GM20000 (cell line): ENCODE results near the gene FAM50A.

Source experiments
- DNase-seq: peaks from one replicate; pipeline ENCODE4 v3.0.0; 2012; ENCODE audit warnings: low spot score
- TF ChIP-seq, protein P1 (sequence below): IDR thresholded peaks from 2 replicates; pipeline ENCODE4 v1.5.1; 2012; ENCODE audit warnings: mild to moderate bottlenecking, control low read depth; ENCODE audit errors: extremely low read depth, missing control alignments

FAM50A gene

DNA sequence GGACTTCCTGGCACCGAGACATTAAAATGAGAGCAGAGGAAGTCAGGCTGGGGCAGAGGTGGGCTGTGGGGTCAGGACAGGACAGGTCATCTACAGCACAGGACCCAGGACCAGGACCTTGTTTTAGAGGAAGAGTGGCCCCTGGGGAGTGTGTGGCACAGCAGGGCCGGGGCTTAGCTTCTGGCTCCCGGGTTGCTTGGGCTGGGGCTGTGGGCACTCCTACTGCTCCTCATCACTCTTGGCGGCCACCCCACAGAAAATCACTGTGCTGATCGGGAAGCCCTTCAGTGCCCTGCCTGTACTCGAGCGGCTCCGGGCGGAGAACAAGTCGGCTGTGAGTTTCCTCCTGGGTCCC lies 23.6 kb upstream of the FAM50A start:
- TF ChIP-seq, protein P1, sequence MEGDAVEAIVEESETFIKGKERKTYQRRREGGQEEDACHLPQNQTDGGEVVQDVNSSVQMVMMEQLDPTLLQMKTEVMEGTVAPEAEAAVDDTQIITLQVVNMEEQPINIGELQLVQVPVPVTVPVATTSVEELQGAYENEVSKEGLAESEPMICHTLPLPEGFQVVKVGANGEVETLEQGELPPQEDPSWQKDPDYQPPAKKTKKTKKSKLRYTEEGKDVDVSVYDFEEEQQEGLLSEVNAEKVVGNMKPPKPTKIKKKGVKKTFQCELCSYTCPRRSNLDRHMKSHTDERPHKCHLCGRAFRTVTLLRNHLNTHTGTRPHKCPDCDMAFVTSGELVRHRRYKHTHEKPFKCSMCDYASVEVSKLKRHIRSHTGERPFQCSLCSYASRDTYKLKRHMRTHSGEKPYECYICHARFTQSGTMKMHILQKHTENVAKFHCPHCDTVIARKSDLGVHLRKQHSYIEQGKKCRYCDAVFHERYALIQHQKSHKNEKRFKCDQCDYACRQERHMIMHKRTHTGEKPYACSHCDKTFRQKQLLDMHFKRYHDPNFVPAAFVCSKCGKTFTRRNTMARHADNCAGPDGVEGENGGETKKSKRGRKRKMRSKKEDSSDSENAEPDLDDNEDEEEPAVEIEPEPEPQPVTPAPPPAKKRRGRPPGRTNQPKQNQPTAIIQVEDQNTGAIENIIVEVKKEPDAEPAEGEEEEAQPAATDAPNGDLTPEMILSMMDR = no peak
- no peak for DNase-seq

DNA sequence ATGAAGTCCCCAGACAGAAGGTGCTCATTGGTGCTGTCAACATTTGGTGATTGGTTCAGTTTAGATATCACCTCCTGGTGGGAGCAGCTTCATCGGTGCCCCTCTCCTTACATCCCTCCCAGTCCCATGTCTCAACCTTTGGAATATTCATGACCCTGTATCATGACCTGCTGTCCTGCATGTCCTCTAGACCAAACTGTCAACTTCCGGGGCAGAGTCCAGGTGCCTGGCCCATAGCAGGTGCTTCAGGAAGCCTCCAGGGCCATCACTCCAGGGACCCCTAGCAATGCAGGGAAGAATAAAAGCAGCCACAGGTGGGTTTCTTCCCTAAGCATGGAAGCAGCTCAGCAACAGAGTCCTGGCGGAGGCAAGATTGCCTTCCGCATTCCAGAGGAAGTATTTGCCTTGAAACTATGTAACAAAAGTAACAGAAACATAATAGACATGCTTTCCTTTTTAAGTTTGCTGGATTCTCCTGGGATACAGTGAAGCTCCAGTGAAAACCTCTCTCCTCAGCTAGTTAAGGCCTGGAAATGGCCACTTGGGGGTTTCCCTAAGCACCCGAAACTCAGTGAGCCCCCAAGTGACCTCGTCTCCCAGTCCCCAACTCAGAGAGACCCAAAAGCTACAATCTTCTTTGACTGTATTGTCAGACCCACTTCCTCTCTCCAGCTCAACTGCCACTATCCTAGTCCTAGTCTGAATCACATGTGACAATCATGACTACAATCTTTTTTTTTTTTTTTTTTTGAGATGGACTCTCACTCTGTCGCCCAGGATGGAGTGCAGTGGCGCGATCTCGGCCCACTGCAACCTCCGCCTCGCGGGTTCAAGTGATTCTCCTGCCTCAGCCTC lies 16.8 kb upstream of the FAM50A start:
- TF ChIP-seq, protein P1 = no peak
- DNase-seq = no peak

DNA sequence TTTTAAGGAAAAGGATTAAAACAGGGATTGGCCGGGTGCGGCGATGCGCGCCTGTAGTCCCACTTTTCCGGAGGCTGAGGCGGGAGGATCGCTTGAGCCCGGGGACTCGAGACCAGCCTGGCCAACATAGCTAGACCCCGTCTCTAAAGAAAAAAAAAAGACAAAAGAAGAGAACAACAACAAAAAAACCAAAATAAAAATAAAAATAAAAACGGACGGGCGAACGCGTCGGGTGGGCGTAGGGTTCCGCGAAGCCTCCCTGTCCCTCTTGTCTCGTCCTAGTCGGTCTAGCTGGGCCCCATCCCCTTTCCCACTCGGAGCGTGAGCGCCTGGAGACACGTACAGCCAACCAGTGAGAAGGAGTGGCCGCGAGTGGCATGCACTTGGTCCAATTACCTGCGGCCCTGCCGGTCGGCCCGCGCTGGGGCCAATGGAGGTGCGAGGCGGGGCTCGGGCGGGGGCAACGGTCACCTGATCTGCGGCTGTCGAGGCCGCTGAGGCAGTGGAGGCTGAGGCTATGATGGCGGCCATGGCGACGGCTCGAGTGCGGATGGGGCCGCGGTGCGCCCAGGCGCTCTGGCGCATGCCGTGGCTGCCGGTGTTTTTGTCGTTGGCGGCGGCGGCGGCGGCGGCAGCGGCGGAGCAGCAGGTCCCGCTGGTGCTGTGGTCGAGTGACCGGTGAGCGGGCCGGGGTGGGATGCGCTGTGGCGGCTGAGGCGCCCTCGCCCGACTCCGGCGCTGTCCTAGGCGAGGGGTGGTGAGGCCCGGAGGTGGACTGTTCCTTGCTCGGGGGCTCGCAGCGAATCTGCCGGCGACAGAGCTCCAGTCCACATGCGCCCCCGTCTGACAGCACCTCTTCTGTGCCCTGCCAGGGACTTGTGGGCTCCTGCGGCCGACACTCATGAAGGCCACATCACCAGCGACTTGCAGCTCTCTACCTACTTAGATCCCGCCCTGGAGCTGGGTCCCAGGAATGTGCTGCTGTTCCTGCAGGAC lies 15.5 kb upstream of the FAM50A start, which contains the start of gene ATP6AP1:
Gene ATP6AP1 (plus strand): TSS at position 502 of the 996 bp plus-strand sequence. CDS start 16 bp downstream, at position 518.
- TF ChIP-seq, protein P1 = no peak
- DNase-seq = peak; percentile 91

DNA sequence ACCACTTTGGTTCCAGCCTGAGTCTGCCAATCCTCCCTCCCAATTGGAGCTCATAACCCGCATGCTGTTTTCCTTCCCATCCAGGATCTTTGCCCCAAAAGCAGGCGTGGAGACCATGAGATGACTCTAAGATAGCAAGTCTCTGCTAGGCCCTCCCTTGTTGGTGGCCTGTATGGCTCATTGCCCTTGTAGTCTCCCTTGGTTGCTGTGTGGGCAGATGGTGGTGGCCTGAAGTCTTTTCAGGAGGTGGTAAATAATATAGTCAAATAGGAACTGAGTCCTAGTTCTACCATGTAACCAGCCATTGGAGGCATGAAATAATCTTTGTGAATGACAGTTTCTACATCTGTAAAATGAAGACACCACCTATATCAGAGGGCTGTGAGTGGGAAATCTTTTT lies 14.2 kb upstream of the FAM50A start:
- TF ChIP-seq, protein P1 = no peak
- no peak for DNase-seq

DNA sequence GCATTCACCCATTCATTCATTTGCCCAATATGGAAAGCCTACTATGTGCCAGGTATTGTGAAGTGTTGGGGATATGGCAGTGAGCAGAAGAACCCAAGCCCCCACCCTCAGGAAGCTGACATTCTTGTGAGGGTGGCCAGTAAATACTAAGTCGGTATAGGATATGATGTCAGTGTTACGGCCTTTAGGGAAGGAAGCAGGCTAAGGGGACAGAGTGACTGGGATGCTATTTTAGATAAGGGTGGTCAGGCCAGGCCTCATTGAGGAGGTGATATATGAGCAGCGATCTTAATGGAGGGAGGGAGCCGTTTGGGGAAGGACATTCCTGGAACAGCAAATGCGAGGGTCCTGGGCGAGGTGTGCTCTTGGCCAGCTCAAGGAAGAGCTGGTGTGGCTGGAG lies 13.5 kb upstream of the FAM50A start:
- TF ChIP-seq, protein P1 = no peak
- DNase-seq = no peak

DNA sequence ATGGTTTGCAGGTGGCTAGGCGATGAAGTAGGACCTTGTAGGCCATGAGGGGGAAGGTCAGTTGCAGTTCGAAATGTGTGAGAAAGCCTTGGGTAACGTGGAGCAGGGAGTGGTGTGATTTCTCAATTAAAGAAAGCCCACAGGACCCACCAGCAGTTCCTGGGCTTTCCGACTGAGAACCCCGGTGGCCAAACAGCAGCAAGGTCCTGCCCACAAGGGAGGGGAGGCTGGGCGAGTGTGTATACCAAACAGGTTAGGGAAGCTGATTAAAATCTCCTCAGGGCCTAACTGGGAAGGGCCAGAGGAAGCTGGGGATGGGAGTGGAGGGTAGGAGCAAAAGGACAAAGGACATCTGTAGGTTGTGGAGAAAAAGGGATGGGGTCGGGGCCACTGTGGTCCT lies 13.0 kb upstream of the FAM50A start:
- DNase-seq = no peak
- TF ChIP-seq, protein P1 = no peak

DNA sequence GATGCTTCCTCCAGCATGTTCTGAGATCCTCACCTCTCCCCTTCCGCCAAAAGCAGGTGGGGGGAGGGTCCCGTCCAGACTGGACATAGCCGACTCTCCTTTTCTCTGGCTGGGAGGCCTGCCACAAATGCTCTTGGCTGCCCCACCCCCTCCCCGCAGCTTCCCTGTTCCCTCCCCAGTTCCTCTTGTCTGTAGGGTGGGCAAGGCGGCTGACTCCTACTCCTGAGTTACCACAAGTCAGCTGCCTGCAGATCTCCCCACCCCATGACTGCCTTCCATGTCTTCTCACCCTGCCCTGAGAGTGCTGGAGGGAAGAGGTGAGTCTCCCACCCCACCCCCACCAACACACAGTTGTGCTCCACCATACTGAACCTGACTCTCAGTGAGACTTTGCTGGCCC lies 12.6 kb upstream of the FAM50A start:
- TF ChIP-seq, protein P1 = no peak
- no peak for DNase-seq
